SK-N-SH (cell line): ENCODE data around the gene HSF2. TPM values are rescaled to one million over a fixed set of nuclear protein-coding genes. Genes with fewer than 3 reads are reported as not detected.

ENCODE experiments used
- CTCF ChIA-PET: fragments of 300-600, 350-600 bp; formaldehyde crosslinking; extraction: SDS; loops from one replicate; lab custom pipeline; 2021; lab: Yijun Ruan, JAX
- POLR2A ChIA-PET: fragments of 350-600 bp; sonication (Branson Sonifier 250); formaldehyde crosslinking; extraction: SDS; loops from one replicate; lab custom pipeline; 2020; ENCODE audit warnings: antibody characterized with exemption, inconsistent platforms; lab: Yijun Ruan, JAX
- DNase-seq: peaks from one replicate; pipeline ENCODE4 v3.0.0; 2012
- H2AFZ ChIP-seq: fragments of 200-600 bp; sonication (generic); 2 replicates; pipeline ENCODE4 v1.8.1; 2016; ENCODE audit warnings: antibody characterized with exemption, mild to moderate bottlenecking, low read depth
- H3F3A ChIP-seq: fragments of 200-600 bp; sonication (generic); replicated peaks from 2 replicates; pipeline ENCODE3; 2016; ENCODE audit warnings: antibody characterized with exemption, mild to moderate bottlenecking; ENCODE audit not compliant: insufficient read depth
- H3K27ac ChIP-seq, 2 experiments: fragments of 200-500 bp in 1 of 2; fragments of 200-600 bp in 1 of 2; sonication (Bioruptor generic) in 1 of 2; sonication (generic), shearing (Covaris generic) in 1 of 2; 2 replicates each; pipeline versions ENCODE4 v1.5.1 to v1.6.1; 2014 to 2016; ENCODE audit warnings: low read depth in 2 of 2, inconsistent platforms in 1 of 2, low read length in 1 of 2, mild to moderate bottlenecking in 1 of 2, mixed read lengths in 1 of 2
- H3K27me3 ChIP-seq: fragments of 200-600 bp; sonication (generic), shearing (Covaris generic); 2 replicates; pipeline ENCODE4 v1.6.1; 2016; ENCODE audit warnings: mixed run types; ENCODE audit not compliant: insufficient read depth
- H3K36me3 ChIP-seq, 2 experiments: fragments of 200-500 bp in 1 of 2; fragments of 200-600 bp in 1 of 2; sonication (Bioruptor generic) in 1 of 2; sonication (generic) in 1 of 2; replicated peaks in 1 of 2; 2 replicates each; pipeline versions ENCODE3 to v1.5.1; 2014 to 2016; ENCODE audit warnings: low read length in 1 of 2, mild to moderate bottlenecking in 1 of 2; ENCODE audit not compliant: insufficient read depth in 2 of 2, control insufficient read depth in 1 of 2
- H3K4me1 ChIP-seq, 2 experiments: fragments of 200-500 bp in 1 of 2; fragments of 200-600 bp in 1 of 2; sonication (Bioruptor generic) in 1 of 2; sonication (generic), shearing (Covaris generic) in 1 of 2; 2 replicates each; pipeline versions ENCODE4 v1.5.1 to v1.6.1; 2014 to 2016; ENCODE audit warnings: low read depth in 1 of 2, low read length in 1 of 2, mixed run types in 1 of 2; ENCODE audit not compliant: insufficient read depth in 2 of 2, control insufficient read depth in 1 of 2
- H3K4me2 ChIP-seq: fragments of 200-600 bp; sonication (generic), shearing (Covaris generic); 2 replicates; pipeline ENCODE4 v1.6.1; 2017; ENCODE audit warnings: mixed run types
- H3K4me3 ChIP-seq, 2 experiments: fragments of 200-500 bp in 1 of 2; fragments of 200-600 bp in 1 of 2; sonication (Bioruptor generic) in 1 of 2; sonication (generic), shearing (Covaris generic) in 1 of 2; 2 replicates each; pipeline versions ENCODE4 v1.5.1 to v1.8.1; 2014 to 2016; ENCODE audit warnings: low read depth in 2 of 2, inconsistent platforms in 1 of 2, low read length in 1 of 2, mild to moderate bottlenecking in 1 of 2, mixed read lengths in 1 of 2, moderate library complexity in 1 of 2
- H3K79me2 ChIP-seq: fragments of 200-600 bp; sonication (generic); 2 replicates; pipeline ENCODE4 v1.8.1; 2017; ENCODE audit warnings: mild to moderate bottlenecking; ENCODE audit not compliant: insufficient read depth
- H3K9ac ChIP-seq: fragments of 200-600 bp; sonication (generic); 2 replicates; pipeline ENCODE4 v1.6.1; 2017; ENCODE audit warnings: mixed run types
- H3K9me2 ChIP-seq: fragments of 200-600 bp; sonication (generic); 2 replicates; pipeline ENCODE4 v1.6.1; 2017; ENCODE audit warnings: mixed run types
- H3K9me3 ChIP-seq: fragments of 200-600 bp; sonication (generic); 2 replicates; pipeline ENCODE4 v1.6.1; 2017; ENCODE audit warnings: mixed run types, mild to moderate bottlenecking, moderate library complexity
- H4K20me1 ChIP-seq: fragments of 200-600 bp; sonication (generic); 2 replicates; pipeline ENCODE4 v1.6.1; 2017; ENCODE audit warnings: mild to moderate bottlenecking, mixed run types; ENCODE audit not compliant: insufficient read depth
- CHD2 ChIP-seq: fragments of 150-350 bp; IDR thresholded peaks from 2 replicates; pipeline ENCODE4 v1.6.1; 2018; ENCODE audit warnings: low read length; ENCODE audit not compliant: partially characterized antibody
- CTCF ChIP-seq: fragments of 200-600 bp; sonication (generic); IDR thresholded peaks from 2 replicates; pipeline ENCODE4 v1.6.1; 2017; ENCODE audit warnings: antibody characterized with exemption, mild to moderate bottlenecking, moderate library complexity
- EP300 ChIP-seq, 2 experiments: IDR thresholded peaks; 2 replicates each; pipeline versions ENCODE4 v1.4.0 to v1.6.1; 2012; ENCODE audit warnings: borderline replicate concordance in 1 of 2, low read depth in 1 of 2, low read length in 1 of 2
- EZH2phosphoT487 ChIP-seq: fragments of 200-600 bp; sonication (generic); IDR thresholded peaks from 2 replicates; pipeline ENCODE4 v1.6.1; 2017; ENCODE audit warnings: low read depth, mixed run types, mild to moderate bottlenecking, antibody characterized with exemption, moderate library complexity, borderline replicate concordance
- FOXJ3 ChIP-seq: sonication (generic); formaldehyde crosslinking; IDR thresholded peaks from 2 replicates; pipeline ENCODE4 v1.5.1; 2020; ENCODE audit warnings: mild to moderate bottlenecking, missing genetic modification reagents
- FOXM1 ChIP-seq: IDR thresholded peaks from 2 replicates; pipeline ENCODE4 v1.4.0; 2012; ENCODE audit warnings: low read depth, mild to moderate bottlenecking
- GATA2 ChIP-seq: sonication (generic); formaldehyde crosslinking; IDR thresholded peaks from 2 replicates; pipeline ENCODE4 v1.5.0; 2020; ENCODE audit warnings: mild to moderate bottlenecking, missing genetic modification reagents
- PBX3 ChIP-seq: IDR thresholded peaks from 2 replicates; pipeline ENCODE4; 2012
- POLR2AphosphoS5 ChIP-seq: IDR thresholded peaks from 2 replicates; pipeline ENCODE4 v1.6.1; 2012; ENCODE audit warnings: low read depth, low read length
- RCOR1 ChIP-seq: fragments of 150-350 bp; IDR thresholded peaks from 2 replicates; pipeline ENCODE4 v1.6.1; 2017; ENCODE audit warnings: antibody characterized with exemption, low read length
- REST ChIP-seq: IDR thresholded peaks from 2 replicates; pipeline ENCODE4 v1.6.1; 2012; ENCODE audit warnings: mild to moderate bottlenecking, low read depth, low read length, moderate library complexity
- RXRA ChIP-seq: IDR thresholded peaks from 2 replicates; pipeline ENCODE4 v1.4.0; 2012; ENCODE audit warnings: low read depth, mild to moderate bottlenecking, borderline replicate concordance
- SIN3A ChIP-seq: IDR thresholded peaks from 2 replicates; pipeline ENCODE4 v1.6.1; 2012; ENCODE audit warnings: low read depth, mild to moderate bottlenecking, low read length, moderate library complexity, borderline replicate concordance
- SMC3 ChIP-seq: IDR thresholded peaks from 2 replicates; pipeline ENCODE4 v1.6.1; 2012; ENCODE audit warnings: low read depth, low read length, improper control_type of control experiment
- TAF1 ChIP-seq: IDR thresholded peaks from 2 replicates; pipeline ENCODE4 v1.6.1; 2012; ENCODE audit warnings: low read depth, mild to moderate bottlenecking, low read length, moderate library complexity, borderline replicate concordance
- TCF12 ChIP-seq: IDR thresholded peaks from 2 replicates; pipeline ENCODE4 v1.4.0; 2012
- TEAD4 ChIP-seq: IDR thresholded peaks from 2 replicates; pipeline ENCODE4 v1.4.0; 2012; ENCODE audit warnings: mild to moderate bottlenecking, borderline replicate concordance; ENCODE audit not compliant: insufficient read depth
- WGBS: methylation state at CpG from one replicate; pipeline ENCODE4 v1.1.6; 2017; ENCODE audit warnings: low lambda C conversion rate; 5-methylcytosine and 5-hydroxymethylcytosine counted together
- polyA plus RNA-seq, 3 experiments: library from polyadenylated mRNA; depleted of rRNA; stranded (reverse); fragments of >200 nt; gene quantifications; 2 replicates each; pipeline ENCODE4 v1.2.3, GENCODE V29; 2012
- TF ChIP-seq, protein P1 (sequence below): fragments of 150-350 bp; IDR thresholded peaks from 2 replicates; pipeline ENCODE4 v1.6.1; 2016; ENCODE audit warnings: mild to moderate bottlenecking, low read depth, low read length

HSF2 gene
- polyA plus RNA-seq, 1 of the 3 experiments (the other 2 are of a cell fraction), result 22.2 TPM

- 95% methylated on average over 6 of the region's 6 CpGs for WGBS
- Histone ChIP-seq H3K9ac (no peak overlapping the region), H3K79me2 (peaks cover 83% of the 10 kb centered on the region), H4K20me1 (no peaks in the 10 kb centered on the region; the same call in 1 of the 2 replicates), H3K9me2 (no peaks in the 10 kb centered on the region), H3K4me2 (no peak overlapping the region), H3K4me3 (no peak overlapping the region), H3F3A (no peaks in the 10 kb centered on the region), H3K27me3 (no peaks in the 10 kb centered on the region), H3K4me1 (peaks cover 0 to 3% of the 10 kb centered on the region in 2 experiments; a peak in 2 of 4 replicates), H3K27ac (no peak overlapping the region)
- no peak for DNase-seq
- ChIA-PET CTCF (interaction anchor here (1.0 to 1.3 kb wide), 3 partner anchors 9 to 83 kb away, joined by 3 to 4 read pairs (median 3); no protein-coding TSS in a partner anchor), POLR2A (no interaction called here)
- TF ChIP-seq POLR2AphosphoS5 (no peak), SMC3 (no peak), REST (no peak), TAF1 (no peak), PBX3 (no peak), CHD2 (no peak), RXRA (no peak), FOXM1 (no peak), RCOR1 (no peak), EP300 (IDR thresholded peaks at IDR 0.05; ENCODE audit: borderline replicate concordance in 1 of 2, low read depth in 1 of 2, low read length in 1 of 2) (no peak), TCF12 (no peak), CTCF (no peak), TEAD4 (no peak), GATA2 (no peak), FOXJ3 (no peak), EZH2phosphoT487 (no peak), SIN3A (no peak)
- TF ChIP-seq, protein P1, sequence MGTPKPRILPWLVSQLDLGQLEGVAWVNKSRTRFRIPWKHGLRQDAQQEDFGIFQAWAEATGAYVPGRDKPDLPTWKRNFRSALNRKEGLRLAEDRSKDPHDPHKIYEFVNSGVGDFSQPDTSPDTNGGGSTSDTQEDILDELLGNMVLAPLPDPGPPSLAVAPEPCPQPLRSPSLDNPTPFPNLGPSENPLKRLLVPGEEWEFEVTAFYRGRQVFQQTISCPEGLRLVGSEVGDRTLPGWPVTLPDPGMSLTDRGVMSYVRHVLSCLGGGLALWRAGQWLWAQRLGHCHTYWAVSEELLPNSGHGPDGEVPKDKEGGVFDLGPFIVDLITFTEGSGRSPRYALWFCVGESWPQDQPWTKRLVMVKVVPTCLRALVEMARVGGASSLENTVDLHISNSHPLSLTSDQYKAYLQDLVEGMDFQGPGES, result no peak
- TF ChIP-seq, all 33 proteins: peak for 0
- peaks cover 16 to 18% of the 10 kb centered on the region in 2 experiments for H3K36me3 ChIP-seq
- no peak overlapping the region for H2AFZ ChIP-seq
- no peaks in the 10 kb centered on the region for H3K9me3 ChIP-seq
These were observed 9.4 kb downstream of the HSF2 start for GRCh38 chr6:122408702-122409458.
